HG03469 (cell line): ENCODE results near the gene NSD2.

Experiments
- ATAC-seq: cut with Tn5 transposase; IDR thresholded peaks from one replicate; pipeline ENCODE4 v1.9.1; 2021; ENCODE audit warnings: mild to moderate bottlenecking, moderate library complexity, moderate number of reproducible peaks; ENCODE audit not compliant: unreplicated experiment

NSD2 gene

DNA sequence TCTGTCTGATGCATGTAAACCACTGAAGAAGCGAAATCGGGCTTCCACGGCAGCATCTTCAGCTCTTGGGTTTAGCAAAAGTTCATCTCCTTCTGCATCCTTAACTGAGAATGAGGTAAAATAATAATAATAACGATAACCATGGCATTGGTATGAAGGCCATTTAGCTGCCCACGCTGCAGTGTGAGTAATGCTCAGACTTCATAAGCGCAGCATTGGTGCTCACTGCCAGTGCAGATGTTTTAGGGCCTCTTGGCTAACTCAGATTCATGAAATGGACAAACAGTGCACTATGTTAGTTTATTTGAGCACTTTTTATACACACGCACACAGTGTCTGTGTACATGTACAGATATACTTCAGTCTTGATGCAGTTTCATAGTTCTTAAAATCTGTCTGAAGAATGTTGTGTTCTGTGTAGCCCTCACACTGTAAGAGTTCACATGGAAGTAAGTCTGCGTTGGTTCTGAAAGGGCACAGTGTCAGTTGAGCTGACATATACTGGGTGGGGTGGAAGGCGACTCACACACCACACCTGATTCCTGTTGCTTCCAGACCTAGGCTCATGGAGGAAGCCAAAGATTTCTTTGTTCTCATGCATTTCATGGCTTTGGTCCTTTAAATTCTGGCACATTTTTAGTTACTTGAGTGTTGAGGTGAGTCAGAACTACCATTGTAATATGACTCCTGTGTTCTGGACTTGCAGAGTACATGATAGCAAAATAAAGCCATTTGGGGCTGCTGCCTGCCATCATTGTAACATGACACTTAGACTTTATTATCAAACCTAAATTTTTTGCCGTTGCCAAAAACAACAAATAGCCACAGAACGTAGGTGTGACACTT, 68.7 kb downstream of the NSD2 start:
- ATAC-seq: no peak

DNA sequence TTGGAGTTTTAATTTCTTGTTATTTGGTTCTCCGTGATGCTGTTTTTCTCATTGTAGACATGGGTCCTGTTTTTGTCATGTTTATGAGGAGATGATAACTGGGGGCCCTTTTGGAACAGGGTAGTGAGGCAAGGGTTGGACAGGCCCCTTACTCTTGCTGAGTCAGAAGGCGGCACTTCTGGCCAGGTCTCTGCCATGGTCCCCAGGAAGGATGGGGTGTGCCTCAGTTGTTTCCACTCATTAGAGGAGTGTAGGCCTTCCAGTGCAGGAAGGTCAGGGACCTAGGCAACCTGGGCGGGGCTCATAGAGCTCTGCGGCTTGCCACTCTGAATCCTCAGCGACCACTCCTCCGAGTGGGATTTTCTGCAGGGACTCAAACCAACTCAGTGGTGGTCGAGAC, 69.4 kb downstream of the NSD2 start:
- no peak for ATAC-seq

DNA sequence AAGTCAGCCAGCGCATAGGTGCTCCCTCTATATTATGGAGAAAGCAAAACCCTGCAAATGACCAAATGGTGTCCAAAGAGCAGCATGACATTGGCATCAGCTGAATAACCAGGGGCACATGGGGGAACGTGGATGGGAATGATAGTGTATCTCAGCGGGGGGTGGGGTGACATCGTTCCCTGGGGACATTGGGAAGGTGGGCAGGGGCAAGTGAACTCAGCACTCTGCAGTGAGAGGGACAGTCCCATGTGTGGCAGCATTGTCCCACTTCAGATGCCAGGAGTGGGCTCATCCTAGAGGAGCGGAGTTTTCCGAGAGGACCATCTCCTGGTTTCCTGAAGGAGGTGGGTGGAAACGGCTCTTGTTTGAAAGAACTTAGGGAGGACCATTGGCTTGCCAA, 72.7 kb downstream of the NSD2 start:
- ATAC-seq: no peak

DNA sequence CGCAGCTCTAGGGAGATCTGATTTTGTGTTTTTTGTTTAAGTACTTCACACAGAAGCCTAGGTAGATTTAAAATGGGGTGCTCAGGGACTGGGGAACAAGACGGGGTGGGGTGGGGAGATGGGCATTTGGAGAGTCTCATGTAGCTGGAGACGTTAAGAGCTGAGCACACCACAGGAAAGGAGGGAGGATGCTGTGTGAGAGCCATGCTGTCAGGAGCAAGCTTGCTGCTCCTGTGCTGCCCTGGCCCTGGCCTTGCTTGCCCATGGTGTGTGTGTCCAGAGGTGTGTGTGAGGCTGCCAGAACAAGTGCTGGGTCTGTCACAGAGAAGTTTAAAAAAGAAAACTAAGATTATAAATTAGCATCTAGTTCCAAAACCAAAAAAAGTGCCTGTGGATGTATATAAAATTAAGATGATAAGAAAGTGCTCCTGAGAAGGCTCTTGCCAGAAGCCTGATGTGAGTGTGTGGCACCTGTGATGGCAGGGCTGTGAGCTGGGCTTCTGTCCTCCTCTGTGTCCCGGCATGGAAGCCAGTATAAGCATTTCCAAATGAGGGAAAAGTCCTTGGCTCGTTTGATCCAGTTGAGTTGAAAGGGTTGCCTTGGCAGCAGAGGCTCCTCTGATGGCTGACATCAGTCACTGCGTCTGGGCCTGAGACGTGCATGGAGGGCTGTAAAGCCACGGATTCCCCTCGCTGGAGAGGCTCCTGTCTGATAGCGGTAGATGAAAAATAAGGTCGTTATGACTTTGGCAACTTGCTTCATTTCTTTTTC, 74.1 kb downstream of the NSD2 start:
- no peak for ATAC-seq

DNA sequence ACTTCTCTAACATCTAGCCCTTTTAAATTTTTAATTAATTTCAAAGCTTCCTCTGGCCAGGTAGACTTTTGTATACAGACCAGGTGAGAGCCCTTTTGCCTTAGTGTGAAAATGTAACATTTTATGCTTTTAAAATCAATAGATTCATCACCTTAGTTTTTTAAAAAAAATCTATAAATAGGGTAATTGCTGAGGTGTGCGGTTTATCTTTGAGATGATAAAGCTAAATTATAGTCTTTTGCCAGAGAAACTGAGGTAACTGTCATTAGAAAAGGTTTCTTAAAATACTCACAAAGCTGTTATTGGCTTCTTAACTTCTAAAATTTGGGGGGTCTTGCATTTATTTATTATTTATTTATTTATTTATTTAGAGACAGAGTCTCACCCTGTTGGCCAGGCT, 74.7 kb downstream of the NSD2 start:
- no peak for ATAC-seq

DNA sequence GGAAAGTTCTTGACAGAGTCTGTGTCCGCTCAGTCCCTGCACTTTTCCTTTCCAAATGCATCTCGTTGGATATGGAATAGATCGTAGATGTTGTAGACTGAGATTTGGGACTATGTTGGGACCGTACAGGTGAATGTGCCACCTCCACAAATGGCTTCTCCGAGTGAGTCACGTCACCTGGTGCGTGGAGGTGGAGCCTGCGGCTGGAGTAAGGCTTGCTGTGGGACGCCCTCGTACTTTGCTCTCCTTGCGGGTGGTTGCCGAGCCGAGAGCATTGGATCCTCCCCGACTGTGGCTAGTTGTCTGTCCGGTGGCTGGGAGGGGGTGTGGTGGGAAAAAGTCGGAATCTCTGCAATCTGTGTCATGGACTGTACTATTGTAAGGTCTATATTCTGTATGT, 77.0 kb downstream of the NSD2 start:
- no peak for ATAC-seq

DNA sequence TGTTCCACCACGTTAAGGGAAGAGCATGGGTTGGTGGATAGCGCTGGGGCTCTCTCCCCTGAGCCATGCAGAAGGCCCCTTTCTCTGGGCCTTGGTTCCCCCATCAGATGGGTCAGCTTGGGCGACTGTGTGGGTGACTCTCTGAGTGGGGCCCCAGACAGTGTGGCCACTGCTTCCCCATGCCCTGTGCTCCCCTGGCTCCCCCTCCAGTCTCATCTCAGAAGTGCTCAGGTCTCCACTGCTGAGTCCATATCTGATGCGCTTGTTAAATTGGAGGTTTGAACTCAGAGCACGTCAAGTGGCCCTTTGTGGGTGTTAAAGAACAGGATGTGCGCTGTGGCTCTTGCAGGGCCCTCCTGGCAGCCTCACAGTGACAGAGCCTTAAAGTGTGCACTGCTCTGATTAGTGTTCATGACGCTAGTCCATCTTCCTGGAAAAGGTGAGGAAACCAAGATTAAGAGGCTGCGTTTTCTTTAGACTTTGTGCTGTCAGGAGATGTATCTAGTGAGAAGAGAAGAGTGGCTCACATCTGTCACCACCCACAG, 77.8 kb downstream of the NSD2 start:
- no peak for ATAC-seq

DNA sequence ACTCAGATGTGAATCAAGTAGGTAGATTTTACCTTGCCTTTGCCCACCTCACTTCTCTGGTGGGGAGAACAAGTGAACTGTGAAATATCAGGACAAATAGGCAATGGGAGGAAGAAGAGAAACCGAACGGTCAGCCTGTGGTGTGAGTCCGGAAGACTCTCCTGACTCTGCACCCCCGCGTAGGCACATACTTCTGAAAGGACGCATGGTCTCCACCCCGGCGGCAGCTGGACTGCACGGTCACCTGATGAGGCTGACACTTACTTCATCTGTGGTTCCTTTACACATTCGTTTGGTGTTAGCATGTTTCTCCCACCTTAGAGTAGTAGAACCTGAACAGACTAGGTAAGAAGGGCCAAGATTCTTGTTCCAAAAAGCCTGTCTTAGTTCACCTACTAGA, 79.2 kb downstream of the NSD2 start:
- ATAC-seq: no peak

DNA sequence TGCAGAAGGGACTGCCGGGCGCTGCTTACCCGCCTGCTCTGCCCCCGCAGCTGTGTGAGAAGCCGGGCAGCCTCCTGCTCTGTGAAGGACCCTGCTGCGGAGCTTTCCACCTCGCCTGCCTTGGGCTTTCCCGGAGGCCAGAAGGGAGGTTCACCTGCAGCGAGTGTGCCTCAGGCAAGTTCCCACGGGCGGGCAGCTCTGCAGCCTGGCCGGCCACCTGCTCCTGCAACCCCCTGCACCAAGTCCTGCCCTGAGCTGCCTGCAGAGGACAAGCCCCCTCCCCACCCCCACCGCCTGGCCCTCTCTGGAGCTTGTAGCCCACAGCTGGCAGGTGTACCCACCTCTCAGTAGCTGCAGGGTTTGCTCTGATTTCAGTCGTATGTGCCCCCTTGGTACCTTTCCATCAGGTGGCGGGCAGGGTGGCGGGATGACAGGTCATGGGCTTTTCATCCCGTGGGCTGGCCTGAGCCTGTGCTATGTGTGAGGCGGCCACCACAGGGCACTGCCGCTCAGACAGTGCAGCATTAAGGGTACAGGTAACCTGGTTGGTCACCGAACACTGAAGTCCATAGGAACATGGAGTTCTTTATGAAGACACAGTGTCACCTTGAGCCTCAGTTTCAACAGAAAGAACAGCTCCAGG, 81.0 kb downstream of the NSD2 start:
- no peak for ATAC-seq

DNA sequence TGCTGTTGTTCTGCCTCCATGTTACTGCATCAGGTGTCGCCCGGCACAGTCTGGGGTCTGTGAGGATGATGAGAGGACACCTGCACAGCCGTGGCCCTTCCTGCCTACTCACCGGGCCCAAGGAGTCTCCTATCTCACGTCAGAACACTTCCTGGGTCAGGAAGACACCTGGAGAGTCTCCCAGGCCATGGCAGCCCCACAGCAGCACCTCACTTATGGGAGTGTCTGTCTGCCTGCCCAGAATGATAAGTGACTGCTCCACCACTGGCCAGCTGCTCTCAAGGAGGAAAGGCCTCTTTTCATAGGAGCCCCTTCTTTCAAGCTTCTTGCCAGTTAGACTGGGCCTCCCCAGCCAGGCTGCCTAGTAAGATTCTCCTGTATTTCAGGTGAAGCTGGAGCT, 81.5 kb downstream of the NSD2 start:
- no peak for ATAC-seq

DNA sequence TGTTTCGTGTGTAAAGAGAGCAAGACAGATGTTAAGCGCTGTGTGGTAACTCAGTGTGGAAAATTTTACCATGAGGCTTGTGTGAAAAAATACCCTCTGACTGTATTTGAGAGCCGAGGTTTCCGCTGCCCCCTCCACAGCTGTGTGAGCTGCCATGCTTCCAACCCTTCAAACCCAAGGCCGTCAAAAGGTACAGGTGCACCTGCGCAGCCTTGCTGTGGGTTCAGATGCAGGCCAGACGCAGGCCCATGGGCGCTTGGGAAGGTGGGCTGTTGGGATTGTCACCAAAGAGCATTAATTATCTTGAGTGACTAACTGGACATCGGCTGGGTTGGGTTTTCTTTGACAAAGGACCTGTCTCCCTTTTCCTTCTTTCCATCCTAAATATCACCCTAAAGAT, 82.1 kb downstream of the NSD2 start:
- ATAC-seq: no peak

DNA sequence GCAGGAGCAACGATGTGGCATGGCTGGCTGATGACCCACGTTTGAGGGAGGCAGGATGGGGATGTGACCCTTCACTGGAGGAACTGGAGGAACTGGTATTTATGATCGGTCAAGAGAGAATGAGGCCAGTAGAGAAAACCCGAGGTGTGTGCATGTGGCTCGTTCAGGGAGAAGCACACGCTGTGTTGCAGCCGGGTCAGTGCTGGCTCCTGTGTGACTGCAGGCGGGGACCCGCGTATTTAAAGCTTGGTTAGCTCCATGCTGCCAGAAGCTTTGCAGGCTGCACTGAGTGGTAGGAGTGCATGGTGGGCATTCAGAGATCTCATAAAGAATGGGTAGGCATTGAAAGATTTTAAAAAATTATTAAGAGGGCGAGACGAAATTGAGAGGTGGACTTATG, 85.4 kb downstream of the NSD2 start:
- ATAC-seq: no peak

DNA sequence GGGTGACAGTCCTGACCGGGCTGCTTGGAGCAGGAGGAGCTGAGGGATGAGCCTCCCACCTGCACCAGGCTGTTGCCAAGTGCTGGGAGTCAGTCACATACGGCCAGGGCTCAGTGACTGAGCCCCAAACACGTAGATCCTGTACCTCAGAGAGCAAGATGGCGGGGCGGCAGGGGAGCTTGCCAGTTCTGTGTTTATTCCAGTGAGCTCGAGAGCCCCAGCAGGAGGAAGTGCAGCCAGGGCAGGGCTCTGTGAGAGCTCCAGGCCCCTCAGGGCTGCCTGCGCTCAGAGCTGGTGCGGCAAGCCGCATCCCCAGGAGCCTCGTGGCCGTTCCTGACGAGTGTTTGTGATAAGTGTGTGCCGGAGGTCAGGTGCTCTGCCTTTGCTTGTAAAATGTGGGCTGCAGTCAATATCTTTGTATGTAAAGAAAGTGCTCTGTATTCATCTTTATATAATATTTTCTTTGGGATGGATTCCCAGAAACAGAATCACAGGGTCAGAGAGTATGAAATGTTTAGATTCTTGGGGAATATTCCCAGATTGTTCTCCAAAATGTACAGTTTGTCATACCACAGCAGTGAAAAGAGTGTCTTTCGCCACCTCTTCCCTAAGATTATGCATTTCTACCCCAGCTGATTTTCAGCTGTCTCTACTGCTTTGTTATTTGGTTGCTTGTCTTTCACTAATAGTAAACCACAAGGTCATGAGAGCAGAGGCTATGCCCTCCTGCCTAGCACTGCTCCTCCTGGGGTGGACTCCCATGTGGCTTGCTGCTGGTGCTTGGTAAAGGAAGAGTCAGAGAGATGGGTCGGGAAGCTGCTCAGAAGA, 87.3 kb downstream of the NSD2 start:
- ATAC-seq: no peak

DNA sequence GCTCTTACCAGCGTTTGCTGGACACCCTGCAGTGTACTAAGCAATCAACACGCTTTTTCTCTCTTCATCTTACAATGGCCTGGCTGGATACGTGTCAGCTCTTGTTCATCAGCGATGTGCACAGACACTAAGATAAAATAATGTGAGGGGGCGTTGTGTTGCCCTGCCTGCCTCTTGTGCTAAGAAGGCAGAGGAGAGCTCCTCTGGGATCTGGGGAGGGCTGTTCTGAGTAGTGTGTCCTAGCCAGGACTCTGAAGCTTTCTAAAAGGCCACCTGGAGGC, 87.9 kb downstream of the NSD2 start:
- ATAC-seq: no peak

DNA sequence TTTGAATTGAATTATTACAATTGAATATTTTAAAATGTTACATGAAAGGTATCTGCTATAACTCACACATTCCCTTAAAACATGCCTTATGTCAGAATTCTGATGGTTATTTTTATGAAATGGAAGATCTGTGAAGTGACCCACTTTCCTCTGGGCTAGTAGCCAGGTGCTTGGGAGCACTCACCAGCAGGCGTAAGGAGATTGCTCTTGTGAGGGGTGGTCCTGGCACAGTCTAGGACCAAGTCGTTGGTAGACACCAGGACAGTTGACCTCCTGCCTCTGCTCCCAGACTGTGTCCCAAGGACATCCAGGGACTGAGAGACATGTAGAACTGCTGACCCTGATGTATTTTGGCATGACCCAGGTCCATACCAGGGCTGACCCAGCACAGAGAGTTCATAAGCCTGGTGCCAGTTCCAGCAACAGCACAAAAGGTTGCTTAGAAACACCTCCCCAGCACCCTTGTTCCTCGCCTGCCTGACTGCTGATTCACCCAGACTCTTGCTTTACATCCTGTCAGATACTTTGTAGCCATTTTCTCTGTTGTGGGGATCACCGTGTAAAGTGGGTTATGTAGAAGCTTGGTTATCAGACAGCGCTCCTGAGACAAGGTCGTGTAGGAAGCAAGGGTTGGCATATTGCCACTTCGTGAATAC, 89.1 kb downstream of the NSD2 start:
- ATAC-seq: no peak

DNA sequence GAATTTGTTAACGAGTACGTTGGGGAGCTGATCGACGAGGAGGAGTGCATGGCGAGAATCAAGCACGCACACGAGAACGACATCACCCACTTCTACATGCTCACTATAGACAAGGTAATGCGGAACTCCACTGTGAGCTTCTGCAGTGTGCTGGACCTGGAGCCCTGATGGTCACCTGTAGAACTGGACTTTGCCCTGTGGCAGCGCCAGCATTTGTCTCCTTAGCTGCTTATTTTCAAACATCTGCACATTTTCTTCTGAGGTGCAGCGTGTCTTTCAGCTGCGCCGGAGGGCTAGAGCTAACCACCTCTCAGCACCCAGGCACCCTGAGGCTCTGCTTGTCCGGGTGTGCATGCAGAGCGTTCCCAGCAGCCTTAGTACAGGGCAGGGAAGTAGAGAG, 89.8 kb downstream of the NSD2 start:
- no peak for ATAC-seq

DNA sequence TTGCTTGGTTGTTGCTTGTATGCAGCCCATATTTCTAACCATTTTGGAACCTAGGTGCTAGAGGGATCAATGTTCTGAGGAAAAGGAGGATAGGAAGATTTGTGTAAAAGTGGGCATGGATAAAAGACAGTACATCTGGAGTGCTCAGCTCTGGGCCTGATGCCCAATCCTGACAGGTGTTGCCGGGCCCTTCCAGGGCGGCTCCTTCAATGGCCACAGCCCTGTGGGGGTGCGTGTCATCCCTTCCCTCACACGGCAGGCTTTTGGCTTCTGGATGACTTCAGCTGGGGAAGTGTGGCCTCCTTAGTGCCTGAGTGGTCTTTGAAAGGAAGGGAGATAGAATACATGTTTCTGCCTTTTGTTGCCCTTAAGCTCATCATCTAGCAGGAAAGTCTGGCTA, 90.4 kb downstream of the NSD2 start:
- no peak for ATAC-seq

DNA sequence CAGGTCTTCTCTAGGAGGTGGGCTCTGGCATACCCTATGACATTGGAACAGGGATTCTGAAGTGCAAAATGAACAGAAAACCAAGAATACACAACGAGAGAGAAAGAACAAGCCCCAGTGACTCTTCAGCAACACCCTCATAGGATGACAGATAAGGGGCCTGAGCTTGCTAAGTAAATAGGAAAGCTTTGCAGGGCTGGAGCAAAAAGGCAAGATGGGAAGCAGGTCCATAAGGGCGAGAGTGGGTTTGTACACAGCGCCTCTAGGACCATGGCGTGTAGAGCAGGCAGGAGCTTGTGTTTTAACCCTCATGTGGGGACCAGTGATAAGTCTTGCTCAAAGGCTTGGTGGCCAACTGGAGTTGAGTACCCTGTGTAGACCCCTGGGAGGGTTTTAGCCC, 91.8 kb downstream of the NSD2 start:
- ATAC-seq: no peak

DNA sequence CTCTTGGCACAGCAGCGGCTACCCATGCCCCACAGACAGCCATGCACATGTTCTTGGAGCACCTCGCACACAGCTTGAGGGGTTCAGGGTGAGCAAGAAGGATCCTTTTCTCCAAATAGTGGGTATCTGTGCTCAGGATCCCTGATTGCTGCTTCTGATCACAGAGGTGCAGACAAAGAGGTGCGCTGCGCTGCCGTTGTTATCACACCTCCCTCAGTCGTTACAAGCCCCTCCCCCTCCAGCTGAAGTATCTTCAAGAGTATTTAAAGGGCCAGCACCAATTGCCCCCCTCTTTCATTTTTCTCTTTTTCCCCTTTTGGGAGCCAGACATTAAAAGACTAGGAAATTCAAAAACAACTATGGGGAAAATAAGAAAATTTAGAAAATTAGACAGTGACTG, 93.2 kb downstream of the NSD2 start:
- ATAC-seq: no peak

DNA sequence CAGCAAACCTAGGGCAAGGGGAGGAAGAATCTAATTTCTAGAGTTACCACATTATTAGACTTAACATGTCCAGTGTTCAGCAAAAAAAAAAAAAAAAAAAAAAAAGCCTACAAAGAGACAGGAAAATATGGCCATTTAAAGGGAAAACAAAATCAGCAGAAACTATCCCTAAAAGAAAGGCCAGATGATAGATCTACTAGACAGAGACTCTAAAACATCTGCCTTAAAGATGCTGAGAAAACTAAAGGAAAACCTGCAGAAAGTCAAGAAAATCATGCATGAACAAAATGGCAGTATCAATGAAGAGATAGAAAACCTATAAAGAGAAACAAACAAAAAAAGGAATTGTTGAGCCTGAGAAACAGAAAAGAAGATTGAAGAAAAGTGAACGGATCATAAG, 93.8 kb downstream of the NSD2 start:
- no peak for ATAC-seq
